Panc1 (cell line): Measurements from ENCODE around the gene NMRK1.

Source experiments
- REST ChIP-seq, 2 experiments: IDR thresholded peaks; 2 replicates each; pipeline ENCODE4 v1.6.1; 2011 to 2012; ENCODE audit warnings: low read depth in 2 of 2, control low read depth in 1 of 2, low read length in 1 of 2, mild to moderate bottlenecking in 1 of 2, moderate library complexity in 1 of 2; ENCODE audit not compliant: insufficient read depth in 1 of 2
- TF ChIP-seq, protein P1 (sequence below): fragments of 450-650 bp; IDR thresholded peaks from 2 replicates; pipeline ENCODE4 v1.5.1; 2017; ENCODE audit warnings: mild to moderate bottlenecking

DNA sequence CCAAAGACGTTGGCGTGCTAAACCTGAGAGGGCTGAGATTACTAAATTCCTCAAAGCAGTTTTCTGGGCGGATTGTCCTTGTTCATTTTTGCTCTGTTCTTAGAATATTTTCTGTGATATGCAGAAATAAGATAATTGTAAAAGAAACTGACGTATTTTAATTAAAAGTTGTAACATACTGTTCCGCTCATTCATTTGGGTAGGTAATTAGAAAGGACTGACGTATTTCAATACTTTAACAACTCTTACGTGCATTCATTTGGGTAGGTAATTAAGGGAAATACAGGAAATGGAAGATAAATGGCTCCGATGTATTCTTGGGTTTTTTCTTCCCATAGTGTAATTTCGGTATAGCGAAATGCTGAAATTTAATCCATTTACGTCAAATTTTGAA is 1.4 kb upstream of the NMRK1 start:
- TF ChIP-seq, protein P1, sequence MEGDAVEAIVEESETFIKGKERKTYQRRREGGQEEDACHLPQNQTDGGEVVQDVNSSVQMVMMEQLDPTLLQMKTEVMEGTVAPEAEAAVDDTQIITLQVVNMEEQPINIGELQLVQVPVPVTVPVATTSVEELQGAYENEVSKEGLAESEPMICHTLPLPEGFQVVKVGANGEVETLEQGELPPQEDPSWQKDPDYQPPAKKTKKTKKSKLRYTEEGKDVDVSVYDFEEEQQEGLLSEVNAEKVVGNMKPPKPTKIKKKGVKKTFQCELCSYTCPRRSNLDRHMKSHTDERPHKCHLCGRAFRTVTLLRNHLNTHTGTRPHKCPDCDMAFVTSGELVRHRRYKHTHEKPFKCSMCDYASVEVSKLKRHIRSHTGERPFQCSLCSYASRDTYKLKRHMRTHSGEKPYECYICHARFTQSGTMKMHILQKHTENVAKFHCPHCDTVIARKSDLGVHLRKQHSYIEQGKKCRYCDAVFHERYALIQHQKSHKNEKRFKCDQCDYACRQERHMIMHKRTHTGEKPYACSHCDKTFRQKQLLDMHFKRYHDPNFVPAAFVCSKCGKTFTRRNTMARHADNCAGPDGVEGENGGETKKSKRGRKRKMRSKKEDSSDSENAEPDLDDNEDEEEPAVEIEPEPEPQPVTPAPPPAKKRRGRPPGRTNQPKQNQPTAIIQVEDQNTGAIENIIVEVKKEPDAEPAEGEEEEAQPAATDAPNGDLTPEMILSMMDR: no peak
- no peak for TF ChIP-seq REST (IDR thresholded peaks at IDR 0.05; ENCODE audit: insufficient read depth in 1 of 2, low read depth in 2 of 2, low read length in 1 of 2)
